ENCODE data around the gene ZPBP.
"Not testable (repeated sequence)": the region's sequence is repeated elsewhere in the genome, so short reads cannot be mapped to it uniquely, and the experiment has no call there.

The ZPBP gene

DNA sequence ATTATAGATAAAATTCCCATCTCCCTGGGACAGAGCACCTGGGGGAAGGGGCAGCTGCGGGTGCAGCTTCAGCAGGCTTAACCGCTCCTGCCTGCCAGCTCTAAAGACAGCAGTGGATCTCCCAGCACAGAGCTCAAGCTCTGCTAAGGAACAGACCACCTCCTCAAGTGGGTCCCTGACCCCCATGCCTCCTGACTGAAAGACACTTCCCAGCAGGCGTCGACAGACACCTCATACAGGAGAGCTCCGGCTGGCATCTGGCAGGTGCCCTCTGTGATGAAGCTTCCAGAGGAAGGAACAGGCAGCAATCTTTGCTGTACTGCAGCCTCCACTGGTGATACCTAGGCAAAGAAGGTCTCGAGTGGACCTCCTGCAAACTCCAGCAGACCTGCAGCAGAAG, 51.9 kb downstream of the ZPBP start:
- not testable (repeated sequence) for H3K4me3 ChIP-seq (ENCODE audit: extremely low read depth, insufficient read depth, low read length, poor library complexity, severe bottlenecking); H3K36me3 ChIP-seq (ENCODE audit: control insufficient read depth, insufficient read depth, low read length); H3K9me3 ChIP-seq (ENCODE audit: control insufficient read depth, low read length); H3K27ac ChIP-seq (ENCODE audit: low read depth, low read length, severe bottlenecking); H3K4me1 ChIP-seq (ENCODE audit: control insufficient read depth, insufficient read depth, low read length, poor library complexity, severe bottlenecking)
- 76 to 96% methylated on average over 4 to 6 of the region's 6 CpGs for WGBS, 2 experiments (ENCODE audit: insufficient coverage in 2 of 2)

DNA sequence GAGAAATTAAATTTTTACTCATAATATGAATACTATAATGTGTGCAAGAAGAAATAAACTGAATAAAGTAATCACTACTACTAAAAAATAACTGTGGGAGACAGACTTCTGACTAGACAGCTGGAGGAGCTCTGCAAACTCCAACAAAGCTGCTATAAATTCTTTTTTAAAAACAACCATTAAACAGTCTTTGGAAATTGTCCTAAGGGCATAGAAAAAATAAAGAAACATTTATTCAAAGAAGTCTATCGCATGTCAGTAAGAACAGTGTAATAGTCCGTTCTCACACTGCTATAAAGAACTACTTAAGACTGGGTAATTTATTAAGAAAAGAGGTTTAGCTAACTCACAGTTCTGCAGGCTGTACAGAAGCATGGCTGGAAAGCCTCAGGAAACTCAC, 56.0 kb downstream of the ZPBP start:
- H3K9me3 ChIP-seq (ENCODE audit: control insufficient read depth, low read length) = no peaks in the 10 kb centered on the region
- H3K36me3 ChIP-seq (ENCODE audit: control insufficient read depth, insufficient read depth, low read length) = no peaks in the 10 kb centered on the region
- 86 to 100% methylated on average over 1 of the region's 2 CpGs for WGBS, 2 experiments (ENCODE audit: insufficient coverage in 2 of 2)
- H3K4me3 ChIP-seq (ENCODE audit: extremely low read depth, insufficient read depth, low read length, poor library complexity, severe bottlenecking) = no peak overlapping the region
- no peaks in the 10 kb centered on the region for H3K4me1 ChIP-seq (ENCODE audit: control insufficient read depth, insufficient read depth, low read length, poor library complexity, severe bottlenecking)
- H3K27ac ChIP-seq (ENCODE audit: low read depth, low read length, severe bottlenecking) = no peak overlapping the region

DNA sequence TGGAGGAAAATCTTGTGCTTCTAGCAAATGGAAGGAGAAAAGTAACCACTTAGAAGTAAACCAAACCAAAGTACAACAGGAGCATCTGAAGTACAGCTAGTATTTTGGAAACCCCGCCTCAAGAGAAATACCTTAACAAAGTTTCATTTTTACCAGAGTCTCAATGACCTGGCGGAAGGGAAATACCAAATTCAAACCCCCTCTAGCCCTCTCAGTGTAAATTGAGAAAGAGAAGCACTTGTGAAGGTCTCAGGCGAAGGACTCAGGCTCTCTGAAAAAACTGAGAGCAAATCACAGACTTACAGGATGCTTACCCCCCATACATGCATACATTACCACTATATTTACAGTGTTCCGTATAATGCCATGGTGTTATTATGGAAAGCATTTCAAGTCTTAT, 70.1 kb downstream of the ZPBP start:
- Histone ChIP-seq H3K36me3 (ENCODE audit: control insufficient read depth, insufficient read depth, low read length) (no peaks in the 10 kb centered on the region), H3K27ac (ENCODE audit: low read depth, low read length, severe bottlenecking) (no peak overlapping the region), H3K9me3 (ENCODE audit: control insufficient read depth, low read length) (no peaks in the 10 kb centered on the region), H3K4me3 (ENCODE audit: extremely low read depth, insufficient read depth, low read length, poor library complexity, severe bottlenecking) (no peak overlapping the region), H3K4me1 (ENCODE audit: control insufficient read depth, insufficient read depth, low read length, poor library complexity, severe bottlenecking) (no peaks in the 10 kb centered on the region)
- whole genome bisulfite sequencing, 2 experiments (ENCODE audit: insufficient coverage in 2 of 2) = 60% methylated on average over 1 of the region's 4 CpGs; no CpG with 5 or more reads in 1 of the 2 experiments

- WGBS, 2 experiments (ENCODE audit: insufficient coverage in 2 of 2) = 100% methylated on average over 1 of the region's 3 CpGs; no CpG with 5 or more reads in 1 of the 2 experiments
- no peaks in the 10 kb centered on the region for H3K4me1 ChIP-seq (ENCODE audit: control insufficient read depth, insufficient read depth, low read length, poor library complexity, severe bottlenecking)
These were observed 70.6 kb downstream of the ZPBP start for GRCh38 chr7:50022451-50022850.

GRCh38 chr7:49995681-49996080, 97.4 kb downstream of the ZPBP start:
- no peaks in the 10 kb centered on the region for H3K4me1 ChIP-seq (ENCODE audit: control insufficient read depth, insufficient read depth, low read length, poor library complexity, severe bottlenecking)

More at GRCh38 chr7:50022451-50022850, 70.6 kb downstream of the ZPBP start:
- no peak overlapping the region for H3K4me3 ChIP-seq (ENCODE audit: extremely low read depth, insufficient read depth, low read length, poor library complexity, severe bottlenecking)
- no peaks in the 10 kb centered on the region for H3K36me3 ChIP-seq (ENCODE audit: control insufficient read depth, insufficient read depth, low read length)
- H3K9me3 ChIP-seq (ENCODE audit: control insufficient read depth, low read length) = no peaks in the 10 kb centered on the region
- H3K27ac ChIP-seq (ENCODE audit: low read depth, low read length, severe bottlenecking) = no peak overlapping the region

DNA sequence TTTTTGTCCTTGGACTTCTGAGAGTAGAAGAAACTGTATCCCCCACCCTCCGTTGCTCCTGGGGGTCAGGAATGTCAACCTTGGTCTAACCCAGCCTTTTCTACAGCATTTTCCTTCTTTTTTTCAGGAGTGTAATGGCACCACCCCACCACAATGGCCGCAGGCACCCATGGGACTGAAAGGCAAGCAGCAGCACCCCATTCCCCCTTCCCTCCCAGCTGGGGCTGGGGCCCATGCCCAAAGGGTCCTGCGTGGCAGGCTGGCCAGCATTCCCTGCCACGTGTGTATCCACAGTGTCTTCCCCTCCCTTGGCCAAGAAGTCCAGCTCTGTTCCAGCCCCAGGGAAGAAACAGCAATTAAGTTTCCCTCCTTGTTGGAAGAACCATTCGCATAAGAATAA, 106.9 kb downstream of the ZPBP start:
- peaks cover 17% of the 10 kb centered on the region for H3K9me3 ChIP-seq (ENCODE audit: control insufficient read depth, low read length)
- no peak overlapping the region for H3K4me3 ChIP-seq (ENCODE audit: extremely low read depth, insufficient read depth, low read length, poor library complexity, severe bottlenecking)
- H3K27ac ChIP-seq (ENCODE audit: low read depth, low read length, severe bottlenecking) = no peak overlapping the region
- no peaks in the 10 kb centered on the region for H3K4me1 ChIP-seq (ENCODE audit: control insufficient read depth, insufficient read depth, low read length, poor library complexity, severe bottlenecking)
- WGBS, 2 experiments (ENCODE audit: insufficient coverage in 2 of 2) = 72 to 88% methylated on average over 4 to 5 of the region's 5 CpGs
- no peaks in the 10 kb centered on the region for H3K36me3 ChIP-seq (ENCODE audit: control insufficient read depth, insufficient read depth, low read length)

More at GRCh38 chr7:49995681-49996080, 97.4 kb downstream of the ZPBP start:
- 50% methylated on average over 2 of the region's 6 CpGs; no CpG with 5 or more reads in 1 of the 2 experiments for WGBS, 2 experiments (ENCODE audit: insufficient coverage in 2 of 2)
- H3K27ac ChIP-seq (ENCODE audit: low read depth, low read length, severe bottlenecking) = no peak overlapping the region
- no peak overlapping the region for H3K4me3 ChIP-seq (ENCODE audit: extremely low read depth, insufficient read depth, low read length, poor library complexity, severe bottlenecking)
- no peaks in the 10 kb centered on the region for H3K36me3 ChIP-seq (ENCODE audit: control insufficient read depth, insufficient read depth, low read length)
- no peaks in the 10 kb centered on the region for H3K9me3 ChIP-seq (ENCODE audit: control insufficient read depth, low read length)

DNA sequence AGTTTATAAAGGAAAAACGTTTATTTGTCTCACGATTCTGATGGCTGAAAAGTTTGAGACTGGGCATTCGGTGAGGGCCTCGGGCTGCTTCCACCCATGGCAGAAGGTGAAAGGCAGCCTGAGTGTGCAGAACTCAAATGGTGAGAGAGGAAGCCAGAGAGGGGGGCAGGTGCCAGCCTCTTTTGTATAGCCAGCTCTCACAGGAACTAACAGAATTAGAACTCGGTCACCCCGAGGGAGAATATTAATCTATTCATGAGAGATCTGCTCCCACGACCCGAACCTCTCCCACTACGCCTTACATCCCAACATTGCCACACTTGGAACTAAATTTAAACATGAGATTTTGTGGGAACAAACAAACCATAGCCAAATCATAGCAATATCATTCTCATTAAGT, 112.6 kb downstream of the ZPBP start:
- H3K9me3 ChIP-seq (ENCODE audit: control insufficient read depth, low read length) = no peaks in the 10 kb centered on the region
- WGBS, 2 experiments (ENCODE audit: insufficient coverage in 2 of 2) = 91 to 92% methylated on average over 5 to 7 of the region's 9 CpGs
- H3K36me3 ChIP-seq (ENCODE audit: control insufficient read depth, insufficient read depth, low read length) = no peaks in the 10 kb centered on the region
- peak overlapping the region; percentile 3 for H3K27ac ChIP-seq (ENCODE audit: low read depth, low read length, severe bottlenecking)
- no peak overlapping the region for H3K4me3 ChIP-seq (ENCODE audit: extremely low read depth, insufficient read depth, low read length, poor library complexity, severe bottlenecking)
- no peaks in the 10 kb centered on the region for H3K4me1 ChIP-seq (ENCODE audit: control insufficient read depth, insufficient read depth, low read length, poor library complexity, severe bottlenecking)

DNA sequence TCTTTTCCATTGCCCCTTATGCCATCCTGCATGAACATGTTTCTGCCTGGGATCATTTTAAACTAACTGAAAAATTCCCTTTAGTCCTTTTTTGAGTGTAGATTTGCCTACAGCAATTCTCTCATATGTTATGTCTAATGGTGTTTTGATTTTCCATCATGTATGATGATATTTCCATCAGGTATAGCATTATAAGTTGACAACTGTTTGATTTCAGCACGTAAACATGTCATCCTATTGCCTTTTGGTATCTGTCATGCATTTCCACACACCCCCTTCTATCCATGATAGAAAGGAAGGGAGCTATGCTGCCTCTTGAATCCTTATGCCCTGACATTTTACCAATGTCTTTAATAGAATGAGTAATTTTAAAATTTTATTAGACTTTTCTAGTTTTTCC, 116.8 kb downstream of the ZPBP start:
- H3K4me1 ChIP-seq (ENCODE audit: control insufficient read depth, insufficient read depth, low read length, poor library complexity, severe bottlenecking) = no peaks in the 10 kb centered on the region
- no peaks in the 10 kb centered on the region for H3K36me3 ChIP-seq (ENCODE audit: control insufficient read depth, insufficient read depth, low read length)
- no peak overlapping the region for H3K27ac ChIP-seq (ENCODE audit: low read depth, low read length, severe bottlenecking)
- H3K4me3 ChIP-seq (ENCODE audit: extremely low read depth, insufficient read depth, low read length, poor library complexity, severe bottlenecking) = no peak overlapping the region
- H3K9me3 ChIP-seq (ENCODE audit: control insufficient read depth, low read length) = no peaks in the 10 kb centered on the region
- WGBS, 2 experiments (ENCODE audit: insufficient coverage in 2 of 2) = no CpG with 5 or more reads among the region's 1 CpG

- Histone ChIP-seq H3K4me1 (ENCODE audit: control insufficient read depth, insufficient read depth, low read length, poor library complexity, severe bottlenecking) (no peaks in the 10 kb centered on the region), H3K9me3 (ENCODE audit: control insufficient read depth, low read length) (no peaks in the 10 kb centered on the region), H3K4me3 (ENCODE audit: extremely low read depth, insufficient read depth, low read length, poor library complexity, severe bottlenecking) (no peak overlapping the region), H3K36me3 (ENCODE audit: control insufficient read depth, insufficient read depth, low read length) (no peaks in the 10 kb centered on the region), H3K27ac (ENCODE audit: low read depth, low read length, severe bottlenecking) (no peak overlapping the region)
- WGBS, 2 experiments (ENCODE audit: insufficient coverage in 2 of 2) = no CpG with 5 or more reads among the region's 1 CpG
These were observed 119.0 kb downstream of the ZPBP start for GRCh38 chr7:49974035-49974434.

DNA sequence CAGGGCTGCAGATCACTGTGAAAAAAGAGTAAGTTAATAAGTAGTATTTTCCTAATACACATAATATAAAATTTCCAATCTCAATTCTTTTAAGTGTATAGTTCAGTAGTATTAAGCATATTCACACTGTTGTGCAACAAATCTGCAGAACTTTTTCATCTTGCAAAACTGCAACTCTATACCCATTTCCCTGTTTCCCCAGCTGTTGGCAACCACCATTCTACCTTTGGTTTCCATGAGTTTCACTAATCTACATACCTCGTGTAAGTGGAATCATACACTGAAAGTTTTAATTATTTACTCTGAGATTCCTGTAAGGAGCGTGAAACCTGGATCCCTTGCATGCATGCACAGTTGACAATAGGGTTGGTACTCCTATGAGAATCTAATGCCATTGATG, 155.4 kb downstream of the ZPBP start:
- 95 to 100% methylated on average over 1 to 2 of the region's 2 CpGs for WGBS, 2 experiments (ENCODE audit: insufficient coverage in 2 of 2)
- Histone ChIP-seq H3K36me3 (ENCODE audit: control insufficient read depth, insufficient read depth, low read length) (no peaks in the 10 kb centered on the region), H3K4me3 (ENCODE audit: extremely low read depth, insufficient read depth, low read length, poor library complexity, severe bottlenecking) (no peak overlapping the region), H3K9me3 (ENCODE audit: control insufficient read depth, low read length) (peaks cover 13% of the 10 kb centered on the region), H3K4me1 (ENCODE audit: control insufficient read depth, insufficient read depth, low read length, poor library complexity, severe bottlenecking) (no peaks in the 10 kb centered on the region), H3K27ac (ENCODE audit: low read depth, low read length, severe bottlenecking) (no peak overlapping the region)

GRCh38 chr7:49931627-49932026, 161.4 kb downstream of the ZPBP start:
- H3K4me3 ChIP-seq (ENCODE audit: extremely low read depth, insufficient read depth, low read length, poor library complexity, severe bottlenecking) = no peak overlapping the region
- no peak overlapping the region for H3K27ac ChIP-seq (ENCODE audit: low read depth, low read length, severe bottlenecking)
- no peaks in the 10 kb centered on the region for H3K4me1 ChIP-seq (ENCODE audit: control insufficient read depth, insufficient read depth, low read length, poor library complexity, severe bottlenecking)
- WGBS, 2 experiments (ENCODE audit: insufficient coverage in 2 of 2) = 77 to 81% methylated on average over 2 of the region's 2 CpGs
- peaks cover 10% of the 10 kb centered on the region for H3K9me3 ChIP-seq (ENCODE audit: control insufficient read depth, low read length)
- H3K36me3 ChIP-seq (ENCODE audit: control insufficient read depth, insufficient read depth, low read length) = no peaks in the 10 kb centered on the region

All from mesodermal cell (in vitro differentiated cells).